ENCODE results near the gene ZP2. TPM values are rescaled to one million over a fixed set of nuclear protein-coding genes. Genes with fewer than 3 reads are reported as not detected.

ZP2 gene
- total RNA-seq, 1 experiment from 2014 or later, result not detected

DNA sequence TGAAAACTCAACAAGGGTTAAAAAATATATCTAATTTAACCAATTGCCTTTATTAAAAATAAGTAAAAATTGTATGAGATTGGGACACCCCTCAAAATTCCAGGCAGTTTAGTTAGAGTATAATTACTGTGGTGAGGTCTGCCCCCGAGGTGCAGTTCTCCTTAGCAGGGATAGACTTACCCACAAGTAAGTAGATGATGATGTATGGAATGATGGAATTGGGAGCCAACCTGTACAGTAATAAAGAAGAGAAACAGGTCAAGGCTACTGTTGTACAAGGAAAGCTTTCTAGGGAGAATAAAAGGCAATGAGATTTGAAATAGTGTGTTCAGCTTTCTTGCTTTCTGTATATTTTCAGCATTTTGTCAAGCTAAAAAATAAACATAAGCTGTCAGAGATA, 51.1 kb downstream of the ZP2 start:
- intact Hi-C loops (cut with micrococcal nuclease), result no loop called here
- H3K9ac ChIP-seq (ENCODE audit: low read length), result no peak overlapping the region
- H3K9me2 ChIP-seq (ENCODE audit: insufficient read depth), result no peaks in the 10 kb centered on the region
- H3K79me2 ChIP-seq (ENCODE audit: insufficient read depth, low read length), result peaks cover 10% of the 10 kb centered on the region; the same call in 1 of the 2 replicates
- peaks cover 15 to 27% of the 10 kb centered on the region in 2 experiments for H3K4me1 ChIP-seq (ENCODE audit: control insufficient read depth in 1 of 2, insufficient read depth in 2 of 2, low read length in 2 of 2)
- no peaks in the 10 kb centered on the region for H3K27me3 ChIP-seq (ENCODE audit: insufficient read depth, low read length)
- no peak overlapping the region for H3K4me3 ChIP-seq (replicated peaks in 1 of 2; ENCODE audit: low read depth in 1 of 2, low read length in 2 of 2)
- H2AFZ ChIP-seq (ENCODE audit: low read depth, low read length, poor library complexity, severe bottlenecking), result no peak overlapping the region
- BruUV-seq (replicated peaks), result no TSS peak
- H3K9me3 ChIP-seq (ENCODE audit: control insufficient read depth in 1 of 2, insufficient read depth in 1 of 2, low read depth in 1 of 2, low read length in 2 of 2), result no peaks in the 10 kb centered on the region
- TF ChIP-seq, protein P1, sequence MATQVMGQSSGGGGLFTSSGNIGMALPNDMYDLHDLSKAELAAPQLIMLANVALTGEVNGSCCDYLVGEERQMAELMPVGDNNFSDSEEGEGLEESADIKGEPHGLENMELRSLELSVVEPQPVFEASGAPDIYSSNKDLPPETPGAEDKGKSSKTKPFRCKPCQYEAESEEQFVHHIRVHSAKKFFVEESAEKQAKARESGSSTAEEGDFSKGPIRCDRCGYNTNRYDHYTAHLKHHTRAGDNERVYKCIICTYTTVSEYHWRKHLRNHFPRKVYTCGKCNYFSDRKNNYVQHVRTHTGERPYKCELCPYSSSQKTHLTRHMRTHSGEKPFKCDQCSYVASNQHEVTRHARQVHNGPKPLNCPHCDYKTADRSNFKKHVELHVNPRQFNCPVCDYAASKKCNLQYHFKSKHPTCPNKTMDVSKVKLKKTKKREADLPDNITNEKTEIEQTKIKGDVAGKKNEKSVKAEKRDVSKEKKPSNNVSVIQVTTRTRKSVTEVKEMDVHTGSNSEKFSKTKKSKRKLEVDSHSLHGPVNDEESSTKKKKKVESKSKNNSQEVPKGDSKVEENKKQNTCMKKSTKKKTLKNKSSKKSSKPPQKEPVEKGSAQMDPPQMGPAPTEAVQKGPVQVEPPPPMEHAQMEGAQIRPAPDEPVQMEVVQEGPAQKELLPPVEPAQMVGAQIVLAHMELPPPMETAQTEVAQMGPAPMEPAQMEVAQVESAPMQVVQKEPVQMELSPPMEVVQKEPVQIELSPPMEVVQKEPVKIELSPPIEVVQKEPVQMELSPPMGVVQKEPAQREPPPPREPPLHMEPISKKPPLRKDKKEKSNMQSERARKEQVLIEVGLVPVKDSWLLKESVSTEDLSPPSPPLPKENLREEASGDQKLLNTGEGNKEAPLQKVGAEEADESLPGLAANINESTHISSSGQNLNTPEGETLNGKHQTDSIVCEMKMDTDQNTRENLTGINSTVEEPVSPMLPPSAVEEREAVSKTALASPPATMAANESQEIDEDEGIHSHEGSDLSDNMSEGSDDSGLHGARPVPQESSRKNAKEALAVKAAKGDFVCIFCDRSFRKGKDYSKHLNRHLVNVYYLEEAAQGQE (IDR thresholded peaks at IDR 0.05; ENCODE audit: low read depth), result no peak
- TF ChIP-seq CBX3 (IDR thresholded peaks at IDR 0.05; ENCODE audit: low read depth), result no peak
- TF ChIP-seq EZH2phosphoT487 (IDR thresholded peaks at IDR 0.05; ENCODE audit: borderline replicate concordance), result no peak
- TF ChIP-seq ZFX (IDR thresholded peaks at IDR 0.05), result no peak
- TF ChIP-seq SIN3A (IDR thresholded peaks at IDR 0.05; ENCODE audit: low read depth), result no peak
- no peak for TF ChIP-seq POLR2AphosphoS5 (IDR thresholded peaks at IDR 0.05; ENCODE audit: low read depth, low read length)
- TF ChIP-seq, protein P2, sequence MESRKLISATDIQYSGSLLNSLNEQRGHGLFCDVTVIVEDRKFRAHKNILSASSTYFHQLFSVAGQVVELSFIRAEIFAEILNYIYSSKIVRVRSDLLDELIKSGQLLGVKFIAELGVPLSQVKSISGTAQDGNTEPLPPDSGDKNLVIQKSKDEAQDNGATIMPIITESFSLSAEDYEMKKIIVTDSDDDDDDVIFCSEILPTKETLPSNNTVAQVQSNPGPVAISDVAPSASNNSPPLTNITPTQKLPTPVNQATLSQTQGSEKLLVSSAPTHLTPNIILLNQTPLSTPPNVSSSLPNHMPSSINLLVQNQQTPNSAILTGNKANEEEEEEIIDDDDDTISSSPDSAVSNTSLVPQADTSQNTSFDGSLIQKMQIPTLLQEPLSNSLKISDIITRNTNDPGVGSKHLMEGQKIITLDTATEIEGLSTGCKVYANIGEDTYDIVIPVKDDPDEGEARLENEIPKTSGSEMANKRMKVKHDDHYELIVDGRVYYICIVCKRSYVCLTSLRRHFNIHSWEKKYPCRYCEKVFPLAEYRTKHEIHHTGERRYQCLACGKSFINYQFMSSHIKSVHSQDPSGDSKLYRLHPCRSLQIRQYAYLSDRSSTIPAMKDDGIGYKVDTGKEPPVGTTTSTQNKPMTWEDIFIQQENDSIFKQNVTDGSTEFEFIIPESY (IDR thresholded peaks at IDR 0.05; ENCODE audit: extremely low read depth, insufficient replicate concordance, low read length), result no peak
- TF ChIP-seq RAD21 (IDR thresholded peaks at IDR 0.05; ENCODE audit: low read depth), result no peak
- no peak for TF ChIP-seq ELF1 (IDR thresholded peaks at IDR 0.05; ENCODE audit: borderline replicate concordance, low read depth)
- TF ChIP-seq TCF7L2 (IDR thresholded peaks at IDR 0.05; ENCODE audit: borderline replicate concordance, extremely low read depth, insufficient read depth, insufficient read length), result no peak
- TF ChIP-seq SRF (IDR thresholded peaks at IDR 0.05; ENCODE audit: low read depth), result no peak
- TF ChIP-seq EGR1 (IDR thresholded peaks at IDR 0.05; ENCODE audit: low read depth), result no peak
- TF ChIP-seq ZNF274 (IDR thresholded peaks at IDR 0.05; ENCODE audit: low read depth, low read length), result no peak
- TF ChIP-seq SP1 (IDR thresholded peaks at IDR 0.05; ENCODE audit: low read depth), result no peak
- no peak for TF ChIP-seq POLR2A (IDR thresholded peaks at IDR 0.05; ENCODE audit: borderline replicate concordance, extremely low read depth, insufficient read depth, insufficient read length)
- POLR2A ChIA-PET, result interaction anchor here (2.1 kb wide), 1 partner anchor 140 kb away, joined by 7 read pairs; no protein-coding TSS in a partner anchor
- H4K20me1 ChIP-seq (ENCODE audit: insufficient read depth), result no peaks in the 10 kb centered on the region
- CTCF ChIA-PET, result interaction anchor here (1.5 to 4.9 kb wide), 2 partner anchors 28 to 141 kb away, joined by 6 to 60 read pairs; no protein-coding TSS in a partner anchor
- DNase-seq (ENCODE audit: low read depth, low spot score) (no peak), ATAC-seq (no peak)
- no peak overlapping the region for H3K27ac ChIP-seq (ENCODE audit: low read depth, low read length)
- H3K4me2 ChIP-seq (ENCODE audit: low read length), result no peak overlapping the region
- peaks cover 13 to 18% of the 10 kb centered on the region in 2 experiments for H3K36me3 ChIP-seq (ENCODE audit: control insufficient read depth in 1 of 2, insufficient read depth in 2 of 2, low read length in 2 of 2)
- RAD21 ChIA-PET (ENCODE audit: low non-redundant PET in 1 of 2, low total read pairs in 2 of 2, uncharacterized antibody in 2 of 2, unreplicated experiment in 2 of 2), result no interaction called here

All from HCT116 (cell line).